AG10803 (cell line): ENCODE results near the gene BARHL2.

Experiments used
- DNase-seq: peaks from one replicate; pipeline ENCODE4 v3.0.0; 2010; ENCODE audit warnings: low read depth
- H3K4me3 ChIP-seq: 2 replicates; pipeline ENCODE4 v1.5.1; 2011; ENCODE audit warnings: mild to moderate bottlenecking, low read length, control low read depth
- TF ChIP-seq, protein P1 (sequence below): conservative IDR thresholded peaks from 2 replicates; pipeline ENCODE4 v1.5.1; 2011; ENCODE audit warnings: mild to moderate bottlenecking, low read length, control low read depth, inconsistent platforms

Gene BARHL2

DNA sequence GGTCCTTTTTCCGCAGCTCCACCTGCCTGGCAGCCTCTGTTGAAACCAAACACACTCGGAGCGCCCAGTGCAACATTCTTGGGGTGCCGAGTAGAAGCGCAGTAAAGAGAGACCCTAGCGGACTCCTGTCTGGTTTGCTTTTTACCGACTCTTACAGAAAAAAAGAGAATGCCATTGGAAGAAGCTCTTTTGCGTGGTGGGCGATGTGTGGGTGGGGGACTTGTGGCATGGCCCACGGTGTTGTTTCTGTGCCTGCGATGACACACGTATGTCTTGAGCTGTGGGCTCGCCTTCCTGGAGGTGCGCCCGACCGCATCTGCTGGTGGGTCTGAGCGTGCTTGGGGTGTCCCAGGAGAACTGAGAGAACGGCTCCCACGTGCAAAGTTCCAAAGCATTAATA lies 7.3 kb upstream of the BARHL2 start:
- TF ChIP-seq, protein P1, sequence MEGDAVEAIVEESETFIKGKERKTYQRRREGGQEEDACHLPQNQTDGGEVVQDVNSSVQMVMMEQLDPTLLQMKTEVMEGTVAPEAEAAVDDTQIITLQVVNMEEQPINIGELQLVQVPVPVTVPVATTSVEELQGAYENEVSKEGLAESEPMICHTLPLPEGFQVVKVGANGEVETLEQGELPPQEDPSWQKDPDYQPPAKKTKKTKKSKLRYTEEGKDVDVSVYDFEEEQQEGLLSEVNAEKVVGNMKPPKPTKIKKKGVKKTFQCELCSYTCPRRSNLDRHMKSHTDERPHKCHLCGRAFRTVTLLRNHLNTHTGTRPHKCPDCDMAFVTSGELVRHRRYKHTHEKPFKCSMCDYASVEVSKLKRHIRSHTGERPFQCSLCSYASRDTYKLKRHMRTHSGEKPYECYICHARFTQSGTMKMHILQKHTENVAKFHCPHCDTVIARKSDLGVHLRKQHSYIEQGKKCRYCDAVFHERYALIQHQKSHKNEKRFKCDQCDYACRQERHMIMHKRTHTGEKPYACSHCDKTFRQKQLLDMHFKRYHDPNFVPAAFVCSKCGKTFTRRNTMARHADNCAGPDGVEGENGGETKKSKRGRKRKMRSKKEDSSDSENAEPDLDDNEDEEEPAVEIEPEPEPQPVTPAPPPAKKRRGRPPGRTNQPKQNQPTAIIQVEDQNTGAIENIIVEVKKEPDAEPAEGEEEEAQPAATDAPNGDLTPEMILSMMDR, result no peak
- no peak for DNase-seq
- H3K4me3 ChIP-seq, result no peak overlapping the region

DNA sequence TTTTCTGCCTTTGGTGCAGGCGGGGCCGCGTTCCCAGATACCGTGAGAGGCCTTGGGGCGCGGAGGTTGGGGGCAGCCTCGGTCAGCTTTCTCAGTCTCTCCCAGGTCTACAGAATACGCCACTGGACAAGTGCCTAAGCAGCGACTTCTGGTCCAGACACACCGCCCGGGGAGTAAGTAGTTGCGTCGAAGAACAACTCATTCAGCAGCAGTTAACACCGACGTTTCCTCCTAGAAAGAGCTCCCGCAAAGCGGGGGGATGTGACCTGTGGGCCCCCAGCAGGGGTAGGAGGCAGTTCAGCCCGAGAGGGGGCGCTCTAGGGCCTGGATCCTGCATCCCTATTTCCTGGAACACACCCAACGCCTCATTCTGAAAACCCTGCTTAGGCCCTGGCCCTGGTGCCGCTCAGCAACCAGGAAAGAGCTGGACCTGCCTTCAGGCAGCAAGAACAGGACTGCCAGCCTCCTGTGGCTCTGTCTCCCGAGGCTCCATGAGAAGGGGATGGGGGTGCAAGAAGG lies 6.5 kb upstream of the BARHL2 start:
- H3K4me3 ChIP-seq, result peak overlapping the region; percentile 39
- TF ChIP-seq, protein P1, result peak; percentile 13; the same call in 1 of the 2 replicates
- DNase-seq, result no peak

- H3K4me3 ChIP-seq, result peak overlapping the region; percentile 39
- no peak for DNase-seq
- TF ChIP-seq, protein P1, result no peak
These were observed 5.9 kb upstream of the BARHL2 start for GRCh38 chr1:90722874-90723589.

- peak; percentile 38 for DNase-seq
- no peak overlapping the region for H3K4me3 ChIP-seq
- TF ChIP-seq, protein P1, result peak; percentile 95
These were observed 4.4 kb upstream of the BARHL2 start for GRCh38 chr1:90721210-90722194.

DNA sequence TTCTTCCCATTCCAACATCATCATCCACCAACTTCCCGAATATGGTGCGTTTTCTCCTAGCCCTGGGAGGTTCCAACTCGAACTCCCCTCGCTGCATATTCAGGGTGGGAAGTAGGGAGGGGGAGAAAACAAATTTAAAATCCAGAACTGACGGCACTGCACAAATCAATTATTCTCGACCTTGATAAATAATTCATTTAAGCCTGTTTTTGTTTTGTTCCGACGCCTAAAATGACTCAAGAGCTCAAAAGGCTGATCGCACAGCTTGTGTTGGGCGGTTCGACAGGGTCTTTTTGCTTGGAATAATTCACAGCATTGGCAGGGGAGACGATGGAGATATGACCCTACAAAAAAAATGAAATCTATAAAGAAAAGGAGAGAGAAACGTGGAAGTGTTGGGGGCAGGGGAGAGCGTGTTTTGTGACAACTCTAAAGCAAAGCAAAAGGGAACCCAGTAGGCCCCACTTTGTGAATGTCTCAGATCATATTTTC lies 3.1 kb upstream of the BARHL2 start:
- H3K4me3 ChIP-seq, result no peak overlapping the region

DNA sequence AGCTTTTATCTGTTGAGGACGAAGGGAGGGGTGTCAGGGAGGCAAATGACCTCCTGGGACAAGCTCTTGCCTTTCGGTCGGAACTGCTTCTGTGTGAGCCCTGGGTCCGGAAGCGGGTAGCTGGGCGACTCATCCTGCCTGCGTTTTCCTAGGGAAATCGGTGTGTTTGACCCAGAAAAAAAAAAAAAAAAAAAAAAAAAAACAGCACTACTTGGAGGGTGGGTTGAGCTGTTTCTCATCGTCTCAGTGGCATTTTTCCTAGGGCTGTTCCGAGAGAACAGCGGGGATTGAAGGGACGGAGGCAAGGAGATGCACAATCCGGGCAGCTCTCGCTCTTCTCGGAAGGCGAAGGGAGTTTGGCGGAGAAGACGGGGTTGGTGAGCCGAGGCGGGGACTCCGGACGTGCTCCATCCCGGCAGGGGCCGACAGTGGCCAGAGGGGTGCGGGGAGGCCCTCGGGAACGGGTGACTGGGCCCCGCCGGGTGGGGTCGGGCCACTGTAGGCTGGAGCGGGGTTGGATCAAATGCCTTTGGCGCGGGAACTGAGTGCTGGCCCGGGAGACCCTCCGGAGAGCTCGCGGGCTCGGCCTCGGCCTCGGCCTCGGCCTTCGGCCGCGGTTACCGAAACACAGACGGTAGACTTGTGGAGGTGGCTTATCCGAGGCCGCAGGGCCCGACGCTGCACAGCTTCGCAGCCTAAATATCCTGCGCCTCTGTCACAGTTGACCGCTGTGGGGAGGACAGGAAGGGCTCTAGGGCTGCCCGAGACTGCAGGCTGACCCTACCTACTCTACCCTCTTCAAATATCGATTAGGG lies 2.4 kb upstream of the BARHL2 start:
- no peak overlapping the region for H3K4me3 ChIP-seq
- no peak for DNase-seq
- TF ChIP-seq, protein P1, result no peak

More for the DNA sequence above, 3.1 kb upstream of the BARHL2 start:
- DNase-seq, result no peak
- TF ChIP-seq, protein P1, result no peak
